GM10847 (cell line): ENCODE measurements around the gene DTX3L.

Experiments used
- POLR2A ChIP-seq: IDR thresholded peaks from 2 replicates; pipeline ENCODE4 v1.6.1; 2011; ENCODE audit not compliant: insufficient read length; ENCODE audit errors: extremely low read depth

DTX3L gene

DNA sequence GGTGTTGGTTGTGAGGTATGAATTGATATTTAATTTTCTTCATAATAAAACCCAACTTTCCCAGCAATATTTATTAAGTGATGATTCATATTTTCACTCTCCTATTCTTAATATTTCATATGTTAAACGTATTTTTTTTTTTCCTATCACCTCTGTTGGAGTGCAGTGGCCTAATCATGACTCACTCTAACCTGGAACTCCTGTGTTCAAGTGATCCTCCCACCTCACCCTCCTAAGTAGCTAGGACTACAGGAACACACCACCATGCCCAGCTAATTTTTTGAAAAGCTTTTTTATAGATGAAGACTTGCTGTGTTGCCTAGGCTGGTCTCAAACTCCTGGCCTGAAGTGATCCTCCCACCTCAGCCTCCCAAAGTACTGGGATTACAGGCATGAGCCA, 22.0 kb downstream of the DTX3L start:
- TF ChIP-seq POLR2A, result no peak

DNA sequence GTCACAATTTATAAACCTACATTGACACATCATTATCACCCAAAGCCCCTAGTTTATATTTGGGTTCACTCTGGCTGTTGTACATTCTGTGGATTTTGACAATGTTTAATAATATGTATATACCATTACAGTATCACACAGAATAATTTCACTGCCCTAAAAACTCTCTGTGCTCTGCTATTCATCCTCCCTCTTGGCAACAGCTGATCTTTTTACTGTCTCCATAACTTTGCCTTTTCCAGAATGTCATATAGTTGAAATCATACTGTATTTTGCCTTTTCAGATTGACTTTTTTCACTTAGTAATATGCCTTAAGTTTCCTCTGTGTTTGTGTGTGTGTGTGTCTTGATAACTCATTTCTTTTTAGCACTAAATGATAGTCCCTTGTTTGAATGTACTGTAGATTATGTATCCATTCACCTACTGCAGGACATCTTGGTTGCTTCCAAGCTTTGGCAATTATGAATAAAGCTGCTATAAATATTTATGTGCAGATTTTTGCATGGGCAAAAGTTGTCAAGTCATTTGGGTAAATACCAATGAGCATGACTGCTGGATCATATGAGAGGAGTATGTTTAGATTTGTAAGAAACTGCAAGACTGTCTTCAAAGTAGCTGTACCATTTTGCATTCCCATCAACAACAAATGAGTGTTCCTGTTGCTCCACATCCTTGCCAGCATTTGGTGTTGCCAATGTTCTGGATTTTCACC, 22.8 kb downstream of the DTX3L start:
- TF ChIP-seq POLR2A, result no peak

GRCh38 chr3:122587572-122587971, 23.4 kb downstream of the DTX3L start:
- TF ChIP-seq POLR2A, result no peak

GRCh38 chr3:122589297-122589696, 25.2 kb downstream of the DTX3L start:
- TF ChIP-seq POLR2A, result no peak

- TF ChIP-seq POLR2A, result no peak
These were observed 26.5 kb downstream of the DTX3L start for GRCh38 chr3:122590610-122591009.

DNA sequence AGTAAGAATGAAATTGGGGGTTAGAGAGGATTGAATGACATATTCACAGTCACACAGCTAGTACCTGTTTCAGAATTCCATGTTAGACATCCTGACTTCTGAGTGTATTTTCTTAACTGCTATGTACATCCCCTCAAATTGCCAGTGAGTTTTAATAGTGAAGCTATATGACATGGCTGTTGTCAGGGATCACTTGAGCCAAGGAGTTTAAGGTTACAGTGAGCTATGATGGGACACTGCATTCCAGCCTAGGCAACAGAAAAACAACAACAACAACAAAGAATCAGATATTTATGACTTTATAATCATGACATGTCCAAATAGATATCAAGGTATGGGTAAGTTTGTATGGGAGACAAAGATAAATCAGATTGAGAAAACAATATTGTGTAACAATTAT, 29.9 kb downstream of the DTX3L start:
- TF ChIP-seq POLR2A, result no peak

GRCh38 chr3:122598151-122598550, 34.0 kb downstream of the DTX3L start:
- TF ChIP-seq POLR2A, result no peak

GRCh38 chr3:122598556-122598955, 34.4 kb downstream of the DTX3L start:
- TF ChIP-seq POLR2A, result no peak

DNA sequence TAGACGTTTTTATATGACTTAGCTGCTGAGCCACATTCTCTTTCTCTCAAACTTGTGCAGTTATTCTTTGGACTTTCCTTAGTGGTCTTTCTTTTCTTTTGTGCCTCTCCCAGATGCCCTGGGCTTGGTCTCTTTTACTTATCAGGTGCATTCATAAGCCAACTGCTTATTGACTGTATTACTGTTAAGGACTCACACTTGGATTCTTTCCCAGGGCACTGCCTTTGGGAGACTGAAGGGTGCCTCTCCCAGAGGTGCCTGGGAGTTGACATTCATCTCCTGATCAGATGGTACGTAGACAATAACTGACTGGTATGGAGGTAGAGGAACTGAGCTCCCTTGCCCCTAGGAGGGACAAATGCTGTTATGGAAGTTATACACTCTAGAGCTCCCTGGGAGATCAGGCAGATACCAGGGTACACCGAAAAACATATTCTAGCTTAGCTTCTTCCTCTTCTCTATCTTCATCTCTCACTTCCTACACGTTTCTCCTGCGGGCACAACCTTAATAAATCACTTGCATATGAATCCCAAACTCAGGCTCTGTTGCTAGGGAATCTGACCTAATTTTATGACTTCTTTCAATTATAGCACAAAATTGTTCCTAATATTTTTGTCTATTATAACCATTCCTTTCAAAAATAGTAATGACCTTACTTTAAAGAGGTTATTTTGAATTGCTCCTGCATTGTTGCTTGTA, 38.0 kb downstream of the DTX3L start:
- no peak for TF ChIP-seq POLR2A

DNA sequence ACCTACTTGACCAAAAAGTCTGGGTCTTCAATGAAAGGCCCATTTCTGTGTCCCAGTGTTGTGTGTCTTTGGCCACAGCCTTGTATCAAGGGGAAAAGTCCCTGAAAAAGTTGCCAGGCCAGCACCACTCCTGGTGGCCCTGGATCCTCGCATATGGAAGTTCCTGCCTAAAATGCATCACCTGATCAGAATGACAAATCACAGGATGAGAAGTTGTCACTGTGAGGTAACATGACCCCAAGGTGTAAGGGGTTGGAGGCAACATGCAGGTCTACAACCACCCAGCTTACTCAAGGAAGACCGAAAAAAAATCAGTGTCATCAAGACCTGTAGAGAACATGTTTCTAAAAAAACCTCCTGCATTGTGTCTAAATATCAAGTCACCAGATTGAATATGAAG, 38.9 kb downstream of the DTX3L start:
- no peak for TF ChIP-seq POLR2A

DNA sequence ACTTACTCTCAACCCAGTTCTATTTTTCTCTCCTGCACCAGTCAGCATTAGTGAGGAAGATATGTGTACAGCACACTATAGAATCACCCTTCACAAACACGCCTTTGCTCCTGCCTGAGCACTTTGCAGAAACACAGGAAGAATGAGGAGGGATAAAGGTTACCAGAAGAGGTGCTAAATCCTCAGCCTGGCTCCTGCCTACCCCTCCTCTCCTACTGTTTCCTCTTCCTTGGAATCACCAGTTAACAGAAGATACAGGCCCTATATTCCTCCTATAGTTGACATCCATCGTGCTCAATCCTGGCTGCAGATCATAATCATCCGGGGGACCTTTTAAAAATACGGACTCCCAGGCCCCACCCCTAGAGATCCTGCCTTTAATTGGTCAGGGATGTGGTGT, 42.2 kb downstream of the DTX3L start:
- no peak for TF ChIP-seq POLR2A

- no peak for TF ChIP-seq POLR2A
These were observed 44.8 kb downstream of the DTX3L start for GRCh38 chr3:122608916-122609315.

GRCh38 chr3:122609798-122610559, 45.8 kb downstream of the DTX3L start:
- TF ChIP-seq POLR2A, result no peak

GRCh38 chr3:122612696-122613095, 48.6 kb downstream of the DTX3L start:
- TF ChIP-seq POLR2A, result no peak

- no peak for TF ChIP-seq POLR2A
These were observed 51.2 kb downstream of the DTX3L start for GRCh38 chr3:122615303-122615702.

DNA sequence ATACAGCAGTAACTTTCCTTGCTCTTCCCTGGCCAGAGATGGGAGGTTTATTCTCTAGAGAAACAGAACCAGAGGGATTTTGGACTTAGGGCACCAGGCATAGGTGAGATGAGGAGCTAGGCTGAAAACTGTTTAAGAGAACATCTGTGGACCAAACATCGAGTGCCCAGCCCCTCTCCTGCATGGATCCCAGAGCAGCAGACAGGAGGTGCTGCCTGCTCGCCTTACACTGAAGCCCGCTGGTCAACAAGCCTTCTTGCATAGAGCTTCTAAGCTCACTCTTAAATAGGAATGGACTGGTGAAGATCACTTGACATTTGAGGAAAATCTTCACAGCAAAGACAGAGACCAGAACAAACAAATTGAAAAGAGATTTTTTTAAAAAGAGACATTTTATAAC, 54.5 kb downstream of the DTX3L start:
- no peak for TF ChIP-seq POLR2A
